CD8-positive, alpha-beta memory T cell (primary cell): Measurements from ENCODE around the gene KDELR1. TPM values are rescaled to one million over a fixed set of nuclear protein-coding genes. Genes with fewer than 3 reads are reported as not detected.
"Not testable (repeated sequence)": the region's sequence is repeated elsewhere in the genome, so short reads cannot be mapped to it uniquely, and the experiment has no call there.

Experiments
- CTCF ChIA-PET: fragments of 350-600 bp; sonication (Branson Sonifier 250); formaldehyde crosslinking; loops from one replicate; lab custom pipeline; 2021; ENCODE audit warnings: antibody characterized with exemption; lab: Charles Lee
- POLR2A ChIA-PET: fragments of 350-600 bp; sonication (Branson Sonifier 250); formaldehyde crosslinking; loops from one replicate; lab custom pipeline; 2021; ENCODE audit warnings: antibody characterized with exemption; lab: Charles Lee
- DNase-seq, 5 donors: peaks; one replicate each; pipeline versions ENCODE4 v3.0.0 to v3.0.0-alpha.2; 2020 to 2022; ENCODE audit warnings: mixed read lengths in 1 of 5
- H3K27ac ChIP-seq: one replicate; pipeline ENCODE4 v1.7.0; 2013; ENCODE audit warnings: low read depth, mild to moderate bottlenecking, low read length, moderate library complexity
- H3K27me3 ChIP-seq: 2 replicates; pipeline ENCODE4 v1.7.0; 2013; ENCODE audit warnings: low read length, mild to moderate bottlenecking; ENCODE audit not compliant: insufficient read depth, poor library complexity, severe bottlenecking
- H3K36me3 ChIP-seq: 2 replicates; pipeline ENCODE4 v1.7.0; 2013; ENCODE audit warnings: mild to moderate bottlenecking, low read length, moderate library complexity; ENCODE audit not compliant: insufficient read depth
- H3K4me1 ChIP-seq: 2 replicates; pipeline ENCODE4 v1.7.0; 2013; ENCODE audit warnings: mild to moderate bottlenecking, low read length, moderate library complexity; ENCODE audit not compliant: insufficient read depth
- H3K4me3 ChIP-seq: 2 replicates; pipeline ENCODE4 v1.7.0; 2013; ENCODE audit warnings: mild to moderate bottlenecking, low read length
- H3K9me3 ChIP-seq: 2 replicates; pipeline ENCODE4 v1.7.0; 2013; ENCODE audit warnings: mild to moderate bottlenecking, low read length
- H3K27ac Mint-ChIP-seq, 8 donors: one replicate each; pipeline ENCODE4 v1.8.0; 2020 to 2021; ENCODE audit warnings: mixed read lengths in 8 of 8, mild to moderate bottlenecking in 6 of 8, inconsistent platforms in 3 of 8, moderate library complexity in 3 of 8
- H3K27me3 Mint-ChIP-seq, 2 donors: one replicate each; pipeline ENCODE4 v1.8.0; 2020 to 2021; ENCODE audit warnings: mixed read lengths in 2 of 2, mild to moderate bottlenecking in 1 of 2, moderate library complexity in 1 of 2
- H3K36me3 Mint-ChIP-seq, 3 donors: one replicate each; pipeline ENCODE4 v1.8.0; 2020 to 2021; ENCODE audit warnings: mixed read lengths in 3 of 3, inconsistent platforms in 1 of 3, mild to moderate bottlenecking in 1 of 3
- H3K4me1 Mint-ChIP-seq, 3 donors: one replicate each; pipeline ENCODE4 v1.8.0; 2020 to 2021; ENCODE audit warnings: mixed read lengths in 3 of 3, inconsistent platforms in 1 of 3, mild to moderate bottlenecking in 1 of 3
- H3K4me3 Mint-ChIP-seq, 7 donors: one replicate each; pipeline ENCODE4 v1.8.0; 2020 to 2021; ENCODE audit warnings: mixed read lengths in 7 of 7, mild to moderate bottlenecking in 6 of 7, moderate library complexity in 4 of 7, inconsistent platforms in 2 of 7
- H3K9me3 Mint-ChIP-seq, 5 donors: one replicate each; pipeline ENCODE4 v1.8.0; 2020 to 2022; ENCODE audit warnings: mixed read lengths in 5 of 5, mild to moderate bottlenecking in 3 of 5, moderate library complexity in 2 of 5, inconsistent platforms in 1 of 5
- polyA plus RNA-seq: library from polyadenylated mRNA; unstranded; fragments of 300-500 nt; fragmentation: Illumina TruSeq; gene quantifications from one replicate; pipeline ENCODE4 v1.2.3, GENCODE V29; 2021
- total RNA-seq, 2 experiments: library from RNA; stranded (reverse); gene quantifications; one replicate each; pipeline ENCODE4 v1.2.3, GENCODE V29; 2021

Gene KDELR1
- total and polyA plus RNA-seq, 3 experiments from 2014 or later: 32.5 to 82.9 (median 78.7) TPM

DNA sequence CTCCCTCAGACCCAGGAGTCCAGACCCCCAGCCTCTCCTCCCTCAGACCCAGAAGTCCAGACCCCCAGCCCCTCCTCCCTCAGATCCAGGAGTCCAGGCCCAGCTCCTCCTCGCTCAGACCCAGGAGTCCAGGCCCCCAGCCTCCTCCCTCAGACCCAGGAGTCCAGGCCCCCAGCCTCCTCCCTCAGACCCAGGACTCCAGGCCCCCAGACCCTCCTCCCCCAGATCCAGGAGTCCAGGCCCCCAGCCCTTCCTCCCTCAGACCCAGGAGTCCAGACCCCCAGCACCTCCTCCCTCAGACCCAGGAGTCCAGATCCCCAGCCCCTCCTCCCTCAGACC lies 624 bp upstream of the KDELR1 start:
- Histone ChIP-seq H3K36me3 (peaks cover 15% of the 10 kb centered on the region), H3K27me3 (peaks cover 29% of the 10 kb centered on the region), H3K27ac (peak overlapping the region; percentile 88), H3K4me1 (peaks cover 38% of the 10 kb centered on the region)
- H3K9me3 Mint-ChIP-seq, DNase-seq, H3K4me3 ChIP-seq, H3K9me3 ChIP-seq: not testable (repeated sequence)
- peaks cover 26 to 56% (median 32%) of the 10 kb centered on the region in 3 donors for H3K4me1 Mint-ChIP-seq
- ChIA-PET CTCF (interaction anchor here (0.6 to 2.4 kb wide), 20 partner anchors 8 to 225 kb away, joined by 3 to 21 read pairs (median 4); partner anchors contain the start of genes SYNGR4 and TMEM143), POLR2A (interaction anchor here (1.0 to 1.2 kb wide), 3 partner anchors 23 to 70 kb away, joined by 3 to 8 read pairs (median 4); partner anchors contain the start of genes SYNGR4 and TMEM143)
- peak overlapping the region in 4 of 8 donors; percentile 29 to 92 (median 84) for H3K27ac Mint-ChIP-seq
- H3K4me3 Mint-ChIP-seq: peak overlapping the region in 6 of 7 donors; percentile 91 to 98 (median 92)
- H3K27me3 Mint-ChIP-seq: peaks cover 22 to 25% of the 10 kb centered on the region in 2 donors
- H3K36me3 Mint-ChIP-seq: peaks cover 0 to 31% (median 5%) of the 10 kb centered on the region in 3 donors

DNA sequence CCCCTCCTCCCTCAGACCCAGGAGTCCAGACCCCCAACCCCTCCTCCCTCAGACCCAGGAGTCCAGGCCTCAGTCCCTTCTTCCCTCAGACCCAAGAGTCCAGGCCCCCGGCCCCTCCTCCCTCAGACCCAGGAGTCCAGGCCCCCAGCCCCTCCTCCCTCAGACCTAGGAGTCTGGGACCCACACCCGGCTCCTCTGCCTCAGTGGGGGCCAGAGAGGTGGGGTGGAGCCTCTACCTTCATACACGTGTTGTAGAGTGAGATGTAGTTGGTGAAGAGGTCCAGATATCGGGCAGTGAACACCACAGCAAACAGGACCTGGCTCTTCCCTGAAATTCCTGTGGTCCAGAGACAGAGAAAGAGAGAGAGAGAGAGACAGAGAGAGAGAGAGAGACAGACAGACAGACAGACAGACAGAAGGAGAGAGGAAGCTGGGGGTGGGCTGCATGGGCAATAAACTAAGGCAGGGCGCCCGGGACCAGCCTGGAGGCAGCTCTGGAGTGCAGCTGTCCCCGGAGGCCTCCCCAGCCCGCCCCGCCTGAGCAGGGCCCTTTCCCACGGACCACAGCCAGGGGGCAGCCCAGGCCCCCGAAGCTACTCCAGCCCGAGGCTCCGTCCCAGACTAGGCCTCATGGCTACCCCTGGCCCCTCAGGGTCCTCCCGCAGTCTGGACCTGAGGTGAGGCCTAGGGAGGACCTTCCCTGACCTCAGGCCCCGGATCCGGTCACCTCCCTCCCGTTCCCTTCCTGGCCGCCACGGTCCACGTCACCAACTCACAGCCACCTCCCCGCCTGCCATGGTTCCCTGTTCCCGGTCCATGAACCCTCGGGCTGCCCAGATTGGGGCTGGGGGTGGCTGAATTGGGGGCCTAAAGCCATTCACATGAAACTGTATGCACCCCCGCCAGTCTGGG lies 907 bp downstream of the KDELR1 start:
- peaks cover 21% of the 10 kb centered on the region for H3K36me3 ChIP-seq
- peaks cover 16% of the 10 kb centered on the region for H3K27me3 ChIP-seq
- peak overlapping the region; percentile 91 to 98 (median 92) for H3K4me3 Mint-ChIP-seq
- peaks cover 0 to 44% (median 8%) of the 10 kb centered on the region in 3 donors for H3K36me3 Mint-ChIP-seq
- peak overlapping the region; percentile 88 for H3K27ac ChIP-seq
- H3K9me3 ChIP-seq: no peaks in the 10 kb centered on the region
- peak; percentile 43 to 73 (median 55) for DNase-seq
- H3K4me1 ChIP-seq: peaks cover 29% of the 10 kb centered on the region
- peaks cover 0 to 2% (median 0%) of the 10 kb centered on the region in 5 donors for H3K9me3 Mint-ChIP-seq
- H3K27me3 Mint-ChIP-seq: peaks cover 15 to 16% of the 10 kb centered on the region in 2 donors
- H3K27ac Mint-ChIP-seq: peak overlapping the region; percentile 82 to 97 (median 94)
- ChIA-PET CTCF (interaction anchor here (0.8 to 2.4 kb wide), 22 partner anchors 7 to 227 kb away, joined by 3 to 21 read pairs (median 4); partner anchors contain the start of genes SYNGR4 and TMEM143), POLR2A (interaction anchor here (0.5 to 1.2 kb wide), 3 partner anchors 26 to 58 kb away, joined by 4 to 8 read pairs (median 7); partner anchors contain the start of genes SYNGR4 and TMEM143)
- H3K4me1 Mint-ChIP-seq: peaks cover 24 to 49% (median 29%) of the 10 kb centered on the region in 3 donors
- peak overlapping the region; percentile 93 for H3K4me3 ChIP-seq

DNA sequence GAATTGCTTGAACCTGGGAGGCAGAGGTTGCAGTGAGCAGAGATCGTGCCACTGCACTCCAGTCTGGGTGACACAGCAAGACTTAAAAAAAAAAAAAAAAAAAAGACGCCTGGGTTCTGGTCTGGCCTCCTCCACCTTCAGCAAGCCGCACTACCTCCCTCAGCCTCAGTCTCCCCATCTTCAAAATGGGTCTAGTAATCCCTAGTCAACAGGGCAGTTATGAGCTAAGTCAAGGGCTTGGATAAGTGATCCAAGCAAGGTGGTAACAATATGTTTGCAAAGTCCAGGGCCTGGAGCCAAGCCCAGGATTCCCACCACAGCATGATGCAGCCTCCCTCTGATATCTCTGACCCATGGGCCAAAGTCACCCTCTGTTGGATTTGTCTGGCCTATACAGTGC lies 4.4 kb downstream of the KDELR1 start:
- H3K36me3 Mint-ChIP-seq: peaks cover 0 to 75% (median 15%) of the 10 kb centered on the region in 3 donors

DNA sequence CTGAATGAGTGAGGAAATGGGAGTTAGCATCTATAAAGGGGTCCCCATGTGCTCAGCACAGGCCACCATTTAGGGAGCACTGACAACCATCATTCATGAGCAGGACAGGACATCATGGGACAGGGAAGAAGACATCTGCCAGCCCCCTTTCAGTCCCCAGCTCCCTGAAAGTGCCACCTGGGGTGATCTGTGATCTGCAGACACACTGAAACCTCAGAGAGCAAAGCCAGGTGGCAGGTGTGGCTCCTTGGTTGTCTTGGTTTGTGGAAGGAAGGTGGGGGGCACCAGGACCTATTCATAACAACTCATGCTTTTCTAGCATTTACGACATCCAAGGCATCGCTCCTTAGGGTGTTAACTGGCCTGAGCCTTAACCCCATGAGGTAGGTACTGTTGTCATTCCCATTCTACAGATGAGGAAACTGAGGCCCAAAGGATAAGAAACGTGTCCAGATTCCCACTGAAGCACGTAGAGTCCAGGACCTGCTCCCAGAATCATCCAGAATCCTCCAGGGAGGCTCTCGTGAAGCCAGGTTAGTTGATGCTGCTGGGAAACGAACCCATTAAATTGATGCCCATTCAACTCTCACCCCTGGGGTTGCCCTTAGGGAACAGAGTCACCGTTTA lies 5.8 kb downstream of the KDELR1 start:
- Mint-ChIP-seq H3K4me1 (peaks cover 9 to 18% (median 10%) of the 10 kb centered on the region in 3 donors), H3K27me3 (no peaks in the 10 kb centered on the region), H3K27ac (no peak overlapping the region), H3K9me3 (no peaks in the 10 kb centered on the region), H3K4me3 (peak overlapping the region in 1 of 7 donors; percentile 34), H3K36me3 (peaks cover 3 to 75% (median 18%) of the 10 kb centered on the region in 3 donors)
- POLR2A ChIA-PET: no interaction called here
- Histone ChIP-seq H3K27me3 (no peaks in the 10 kb centered on the region), H3K36me3 (peaks cover 29% of the 10 kb centered on the region), H3K4me1 (peaks cover 5% of the 10 kb centered on the region), H3K4me3 (no peak overlapping the region), H3K9me3 (no peaks in the 10 kb centered on the region), H3K27ac (no peak overlapping the region)
- DNase-seq: no peak
- CTCF ChIA-PET: no interaction called here

More for the DNA sequence above, 4.4 kb downstream of the KDELR1 start:
- ChIA-PET POLR2A (interaction anchor here (0.7 kb wide), 1 partner anchor 173 kb away, joined by 8 read pairs; no protein-coding TSS in a partner anchor), CTCF (no interaction called here)
- Mint-ChIP-seq H3K27ac (peak overlapping the region in 1 of 8 donors; percentile 92), H3K4me1 (peaks cover 13 to 23% (median 15%) of the 10 kb centered on the region in 3 donors), H3K9me3 (no peaks in the 10 kb centered on the region), H3K4me3 (no peak overlapping the region), H3K27me3 (no peaks in the 10 kb centered on the region)
- Histone ChIP-seq H3K9me3 (no peaks in the 10 kb centered on the region), H3K4me3 (no peak overlapping the region), H3K4me1 (peaks cover 10% of the 10 kb centered on the region), H3K27ac (no peak overlapping the region), H3K27me3 (no peaks in the 10 kb centered on the region), H3K36me3 (peaks cover 29% of the 10 kb centered on the region)
- no peak for DNase-seq

DNA sequence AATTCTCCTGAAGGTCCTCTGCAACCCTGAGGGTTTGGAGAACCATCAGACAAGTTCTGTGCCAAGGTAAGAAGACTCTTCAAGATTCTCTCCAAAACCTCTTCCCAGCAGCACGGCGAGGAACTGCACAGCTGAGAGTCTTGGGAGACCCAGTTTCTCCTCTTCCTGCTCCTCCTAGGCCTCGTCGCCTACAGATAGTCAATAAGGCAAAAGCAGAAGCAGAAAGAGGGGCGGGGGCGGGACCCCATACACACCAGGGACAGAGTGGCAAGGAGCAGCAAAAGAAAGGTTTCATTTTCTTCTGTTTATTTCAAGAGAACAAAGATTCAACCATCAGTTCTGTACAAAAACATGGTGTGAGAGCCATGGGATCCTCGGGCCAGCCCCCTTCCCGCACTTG lies 9.1 kb downstream of the KDELR1 start:
- ChIA-PET CTCF (no interaction called here), POLR2A (no interaction called here)
- no peak overlapping the region for H3K4me3 ChIP-seq
- no peaks in the 10 kb centered on the region for H3K27me3 ChIP-seq
- peaks cover 17% of the 10 kb centered on the region for H3K36me3 ChIP-seq
- Mint-ChIP-seq H3K9me3 (no peaks in the 10 kb centered on the region), H3K27me3 (no peaks in the 10 kb centered on the region), H3K27ac (peak overlapping the region in 2 of 8 donors; percentile 29 to 69), H3K4me3 (no peak overlapping the region), H3K36me3 (peaks cover 3 to 54% (median 14%) of the 10 kb centered on the region in 3 donors), H3K4me1 (no peaks in the 10 kb centered on the region)
- no peak for DNase-seq
- H3K9me3 ChIP-seq: no peaks in the 10 kb centered on the region
- H3K27ac ChIP-seq: no peak overlapping the region
- no peaks in the 10 kb centered on the region for H3K4me1 ChIP-seq

DNA sequence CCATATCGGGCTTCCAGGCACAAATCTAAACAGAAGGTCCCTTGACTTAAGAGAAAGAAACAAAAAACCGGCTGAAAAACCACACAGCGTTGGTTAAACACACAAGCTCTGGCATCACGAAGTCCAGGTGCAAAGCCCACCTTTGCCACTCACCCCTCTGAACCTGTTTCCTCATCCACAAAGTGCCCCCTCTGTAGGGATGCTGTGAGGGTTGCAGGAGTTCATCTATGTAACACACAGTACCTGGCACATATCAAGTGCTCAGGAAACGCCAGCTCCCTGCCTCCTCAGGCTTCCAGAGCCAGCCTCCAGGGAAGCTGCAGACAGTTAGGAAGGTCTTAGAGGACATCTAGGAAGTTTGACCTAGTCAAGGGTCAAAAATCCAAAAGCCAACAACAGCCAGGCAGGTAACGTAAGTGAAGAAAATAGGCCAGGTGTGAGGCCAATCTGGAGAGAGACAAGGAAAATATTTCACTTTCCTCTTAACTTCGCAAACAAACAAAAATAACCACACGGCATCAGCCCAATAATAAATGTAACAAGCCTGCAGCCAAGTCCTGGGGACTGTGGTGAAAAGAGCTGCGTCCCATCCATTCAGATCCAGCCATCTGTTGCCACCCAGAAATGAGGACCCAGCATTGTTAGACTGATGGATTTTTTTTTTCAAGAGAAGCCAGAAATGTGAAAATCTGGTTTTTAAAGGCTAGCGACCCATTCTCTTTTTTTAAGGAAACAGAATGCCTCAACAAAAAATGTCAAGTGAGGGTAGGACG lies 10.0 kb downstream of the KDELR1 start:
- Histone ChIP-seq H3K4me3 (no peak overlapping the region), H3K36me3 (peaks cover 13% of the 10 kb centered on the region), H3K27me3 (no peaks in the 10 kb centered on the region), H3K27ac (no peak overlapping the region), H3K4me1 (no peaks in the 10 kb centered on the region), H3K9me3 (no peaks in the 10 kb centered on the region)
- no peaks in the 10 kb centered on the region for H3K27me3 Mint-ChIP-seq
- DNase-seq: no peak
- H3K4me3 Mint-ChIP-seq: no peak overlapping the region
- POLR2A ChIA-PET: no interaction called here
- H3K9me3 Mint-ChIP-seq: no peaks in the 10 kb centered on the region
- peak overlapping the region in 2 of 8 donors; percentile 40 to 57 for H3K27ac Mint-ChIP-seq
- H3K4me1 Mint-ChIP-seq: no peaks in the 10 kb centered on the region
- peaks cover 3 to 47% (median 12%) of the 10 kb centered on the region in 3 donors for H3K36me3 Mint-ChIP-seq
- CTCF ChIA-PET: interaction anchor here (1.3 to 1.6 kb wide), 2 partner anchors 10 to 60 kb away, joined by 3 to 6 read pairs; partner anchors contain the start of gene KDELR1

DNA sequence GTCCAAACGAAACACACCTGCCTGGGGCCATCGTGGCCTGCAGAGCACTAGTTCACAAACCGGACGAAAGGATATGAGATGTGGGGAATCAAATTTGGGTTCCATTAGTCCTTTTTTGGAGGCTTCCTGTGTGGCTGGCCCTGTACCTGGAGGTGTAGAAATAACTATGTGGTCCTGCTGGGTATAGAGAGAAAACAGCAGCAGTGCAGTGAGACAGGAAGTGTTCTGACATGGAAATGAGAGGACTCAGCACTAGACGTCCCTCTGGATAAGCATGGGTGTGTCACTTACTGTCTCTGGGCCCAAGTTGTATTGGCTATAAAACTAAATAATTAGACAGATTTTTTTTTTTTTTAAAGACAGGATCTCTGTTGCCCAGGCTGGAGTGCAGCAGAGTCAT lies 12.3 kb downstream of the KDELR1 start:
- peaks cover 3 to 26% (median 4%) of the 10 kb centered on the region in 3 donors for H3K36me3 Mint-ChIP-seq
- H3K27me3 ChIP-seq: no peaks in the 10 kb centered on the region
- peaks cover 2% of the 10 kb centered on the region for H3K36me3 ChIP-seq
- no peak overlapping the region for H3K4me3 ChIP-seq
- no peak for DNase-seq
- H3K27ac ChIP-seq: no peak overlapping the region
- ChIA-PET CTCF (interaction anchor here (0.7 kb wide), 1 partner anchor 112 kb away, joined by 3 read pairs; no protein-coding TSS in a partner anchor), POLR2A (interaction anchor here (0.6 kb wide), 1 partner anchor 680 kb away, joined by 8 read pairs; no protein-coding TSS in a partner anchor)
- H3K4me1 ChIP-seq: no peaks in the 10 kb centered on the region
- H3K4me1 Mint-ChIP-seq: no peaks in the 10 kb centered on the region
- H3K4me3 Mint-ChIP-seq: no peak overlapping the region
- no peaks in the 10 kb centered on the region for H3K9me3 ChIP-seq
- H3K9me3 Mint-ChIP-seq: no peaks in the 10 kb centered on the region
- H3K27ac Mint-ChIP-seq: no peak overlapping the region
- no peaks in the 10 kb centered on the region for H3K27me3 Mint-ChIP-seq
